IMR-90 (cell line): ENCODE data around the gene TAB2.

ENCODE experiments used
- MAFK ChIP-seq: IDR thresholded peaks from 2 replicates; pipeline ENCODE4 v1.6.1; 2012; ENCODE audit warnings: low read depth, low read length, improper control_type of control experiment
- MAZ ChIP-seq: IDR thresholded peaks from 2 replicates; pipeline ENCODE4 v1.6.1; 2012; ENCODE audit warnings: low read depth, mild to moderate bottlenecking, low read length, improper control_type of control experiment, moderate library complexity, borderline replicate concordance
- MXI1 ChIP-seq: IDR thresholded peaks from 2 replicates; pipeline ENCODE4 v1.6.1; 2012; ENCODE audit warnings: low read depth, mild to moderate bottlenecking, low read length, moderate library complexity, borderline replicate concordance
- NFE2L2 ChIP-seq: fragments of 150-350 bp; IDR thresholded peaks from 2 replicates; pipeline ENCODE4 v1.6.1; 2016; ENCODE audit warnings: low read depth, mild to moderate bottlenecking, low read length
- POLR2A ChIP-seq: IDR thresholded peaks from 2 replicates; pipeline ENCODE4 v1.6.1; 2012; ENCODE audit warnings: mild to moderate bottlenecking, low read depth, low read length
- TF ChIP-seq, protein P1 (sequence below): conservative IDR thresholded peaks from 2 replicates; pipeline ENCODE4 v1.5.1; 2012; ENCODE audit warnings: mild to moderate bottlenecking, low read depth, low read length, improper control_type of control experiment

DNA sequence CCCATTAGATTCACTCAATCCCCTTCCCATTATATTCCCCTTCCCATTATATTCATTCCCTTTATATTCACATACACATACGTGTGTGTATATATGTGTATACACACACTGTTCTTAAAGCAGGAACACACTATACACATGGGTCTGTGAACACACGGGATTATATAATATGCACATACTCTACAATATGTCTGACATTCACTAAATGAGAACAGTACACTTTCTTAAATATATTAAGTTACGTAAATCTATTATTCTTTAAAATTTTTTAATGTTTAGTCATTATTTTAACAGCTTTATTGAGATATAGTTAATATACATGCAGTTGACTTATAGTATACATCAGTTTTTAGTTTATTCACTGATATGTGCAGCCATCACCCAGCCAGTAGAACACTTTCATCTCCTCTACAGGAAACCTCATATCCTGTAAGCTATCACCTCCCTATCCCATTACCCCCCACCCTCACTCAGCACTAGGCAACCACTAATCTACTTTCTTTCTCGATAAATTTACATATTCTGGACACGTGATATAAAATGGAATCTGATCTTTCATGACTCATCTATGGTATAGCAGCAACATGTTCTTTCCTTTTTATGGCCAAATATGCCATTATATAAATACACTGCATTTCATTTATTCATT is 68.6 kb downstream of the TAB2 start:
- TF ChIP-seq, protein P1, sequence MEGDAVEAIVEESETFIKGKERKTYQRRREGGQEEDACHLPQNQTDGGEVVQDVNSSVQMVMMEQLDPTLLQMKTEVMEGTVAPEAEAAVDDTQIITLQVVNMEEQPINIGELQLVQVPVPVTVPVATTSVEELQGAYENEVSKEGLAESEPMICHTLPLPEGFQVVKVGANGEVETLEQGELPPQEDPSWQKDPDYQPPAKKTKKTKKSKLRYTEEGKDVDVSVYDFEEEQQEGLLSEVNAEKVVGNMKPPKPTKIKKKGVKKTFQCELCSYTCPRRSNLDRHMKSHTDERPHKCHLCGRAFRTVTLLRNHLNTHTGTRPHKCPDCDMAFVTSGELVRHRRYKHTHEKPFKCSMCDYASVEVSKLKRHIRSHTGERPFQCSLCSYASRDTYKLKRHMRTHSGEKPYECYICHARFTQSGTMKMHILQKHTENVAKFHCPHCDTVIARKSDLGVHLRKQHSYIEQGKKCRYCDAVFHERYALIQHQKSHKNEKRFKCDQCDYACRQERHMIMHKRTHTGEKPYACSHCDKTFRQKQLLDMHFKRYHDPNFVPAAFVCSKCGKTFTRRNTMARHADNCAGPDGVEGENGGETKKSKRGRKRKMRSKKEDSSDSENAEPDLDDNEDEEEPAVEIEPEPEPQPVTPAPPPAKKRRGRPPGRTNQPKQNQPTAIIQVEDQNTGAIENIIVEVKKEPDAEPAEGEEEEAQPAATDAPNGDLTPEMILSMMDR = no peak
- TF ChIP-seq POLR2A (no peak), NFE2L2 (no peak), MAZ (no peak), MAFK (no peak), MXI1 (no peak)
